ENCODE results near the gene CABLES2. TPM values are rescaled to one million over a fixed set of nuclear protein-coding genes. Genes with fewer than 3 reads are reported as not detected.

Gene CABLES2
- 12.5 and 12.6 TPM in 2 replicates for total RNA-seq

- DNase-seq (ENCODE audit: low spot score) = peak; percentile 90
Observed at GRCh38 chr20:62407221-62407992, at the start of gene CABLES2. CABLES2 (minus strand) TSS chr20:62407285; CDS start chr20:62407276, 9 bp downstream.

GRCh38 chr20:62455929-62456328, 48.8 kb upstream of the CABLES2 start:
- Mint-ChIP-seq H3K4me3 (ENCODE audit: low read depth) (no peak overlapping the region), H3K36me3 (ENCODE audit: low read depth) (no peaks in the 10 kb centered on the region), H3K27me3 (ENCODE audit: low read depth) (peaks cover 2% of the 10 kb centered on the region), H3K9me3 (no peaks in the 10 kb centered on the region), H3K4me1 (ENCODE audit: low read depth) (no peaks in the 10 kb centered on the region), H3K27ac (no peak overlapping the region)
- no peak for DNase-seq (ENCODE audit: low spot score)
- intact Hi-C loops (cut with micrococcal nuclease) = no loop called here

More at GRCh38 chr20:62407221-62407992, at the start of gene CABLES2:
- no peaks in the 10 kb centered on the region for H3K9me3 Mint-ChIP-seq
- H3K27me3 Mint-ChIP-seq (ENCODE audit: low read depth) = no peaks in the 10 kb centered on the region
- intact Hi-C loops (cut with micrococcal nuclease) = loop anchor here (5.0 to 10.0 kb wide), 2 partner anchors 207 to 385 kb away; no protein-coding TSS in a partner anchor
- H3K4me3 Mint-ChIP-seq (ENCODE audit: low read depth) = peak within 1 kb of the TSS; percentile 81
- H3K4me1 Mint-ChIP-seq (ENCODE audit: low read depth) = peaks cover 19% of the 10 kb centered on the region
- H3K36me3 Mint-ChIP-seq (ENCODE audit: low read depth) = peaks cover 3% of the 10 kb centered on the region
- H3K27ac Mint-ChIP-seq = peak within 1 kb of the TSS; percentile 84

GRCh38 chr20:62454904-62455636, 48.0 kb upstream of the CABLES2 start:
- peaks cover 2% of the 10 kb centered on the region for H3K27me3 Mint-ChIP-seq (ENCODE audit: low read depth)
- no peak overlapping the region for H3K27ac Mint-ChIP-seq
- H3K4me1 Mint-ChIP-seq (ENCODE audit: low read depth) = no peaks in the 10 kb centered on the region

GRCh38 chr20:62453186-62453808, 46.2 kb upstream of the CABLES2 start:
- Mint-ChIP-seq H3K36me3 (ENCODE audit: low read depth) (no peaks in the 10 kb centered on the region), H3K4me3 (ENCODE audit: low read depth) (no peak overlapping the region), H3K4me1 (ENCODE audit: low read depth) (no peaks in the 10 kb centered on the region)

More at GRCh38 chr20:62454904-62455636, 48.0 kb upstream of the CABLES2 start:
- Mint-ChIP-seq H3K4me3 (ENCODE audit: low read depth) (no peak overlapping the region), H3K9me3 (no peaks in the 10 kb centered on the region), H3K36me3 (ENCODE audit: low read depth) (no peaks in the 10 kb centered on the region)
- intact Hi-C loops (cut with micrococcal nuclease) = no loop called here
- no peak for DNase-seq (ENCODE audit: low spot score)

GRCh38 chr20:62452475-62453095, 45.5 kb upstream of the CABLES2 start:
- H3K9me3 Mint-ChIP-seq = no peaks in the 10 kb centered on the region
- H3K4me3 Mint-ChIP-seq (ENCODE audit: low read depth) = no peak overlapping the region
- intact Hi-C loops (cut with micrococcal nuclease) = no loop called here

More at GRCh38 chr20:62453186-62453808, 46.2 kb upstream of the CABLES2 start:
- intact Hi-C loops (cut with micrococcal nuclease) = no loop called here
- peaks cover 2% of the 10 kb centered on the region for H3K27me3 Mint-ChIP-seq (ENCODE audit: low read depth)
- DNase-seq (ENCODE audit: low spot score) = no peak
- no peak overlapping the region for H3K27ac Mint-ChIP-seq
- H3K9me3 Mint-ChIP-seq = no peaks in the 10 kb centered on the region

GRCh38 chr20:62451970-62452369, 44.9 kb upstream of the CABLES2 start:
- Mint-ChIP-seq H3K4me3 (ENCODE audit: low read depth) (no peak overlapping the region), H3K36me3 (ENCODE audit: low read depth) (no peaks in the 10 kb centered on the region), H3K27ac (no peak overlapping the region), H3K4me1 (ENCODE audit: low read depth) (no peaks in the 10 kb centered on the region), H3K27me3 (ENCODE audit: low read depth) (peaks cover 2% of the 10 kb centered on the region), H3K9me3 (no peaks in the 10 kb centered on the region)
- intact Hi-C loops (cut with micrococcal nuclease) = no loop called here
- DNase-seq (ENCODE audit: low spot score) = no peak

More at GRCh38 chr20:62452475-62453095, 45.5 kb upstream of the CABLES2 start:
- H3K4me1 Mint-ChIP-seq (ENCODE audit: low read depth) = no peaks in the 10 kb centered on the region
- H3K36me3 Mint-ChIP-seq (ENCODE audit: low read depth) = no peaks in the 10 kb centered on the region
- no peak for DNase-seq (ENCODE audit: low spot score)
- peaks cover 2% of the 10 kb centered on the region for H3K27me3 Mint-ChIP-seq (ENCODE audit: low read depth)
- no peak overlapping the region for H3K27ac Mint-ChIP-seq

- no peak for DNase-seq (ENCODE audit: low spot score)
- no peaks in the 10 kb centered on the region for H3K9me3 Mint-ChIP-seq
- intact Hi-C loops (cut with micrococcal nuclease) = no loop called here
- H3K36me3 Mint-ChIP-seq (ENCODE audit: low read depth) = no peaks in the 10 kb centered on the region
- H3K27ac Mint-ChIP-seq = no peak overlapping the region
- no peaks in the 10 kb centered on the region for H3K4me1 Mint-ChIP-seq (ENCODE audit: low read depth)
- peaks cover 2% of the 10 kb centered on the region for H3K27me3 Mint-ChIP-seq (ENCODE audit: low read depth)
- H3K4me3 Mint-ChIP-seq (ENCODE audit: low read depth) = no peak overlapping the region
Observed at GRCh38 chr20:62451156-62451767, 44.2 kb upstream of the CABLES2 start.

- intact Hi-C loops (cut with micrococcal nuclease) = no loop called here
- Mint-ChIP-seq H3K9me3 (no peaks in the 10 kb centered on the region), H3K4me1 (ENCODE audit: low read depth) (no peaks in the 10 kb centered on the region), H3K27ac (no peak overlapping the region), H3K36me3 (ENCODE audit: low read depth) (no peaks in the 10 kb centered on the region), H3K4me3 (ENCODE audit: low read depth) (no peak overlapping the region), H3K27me3 (ENCODE audit: low read depth) (no peaks in the 10 kb centered on the region)
- DNase-seq (ENCODE audit: low spot score) = no peak
Observed at GRCh38 chr20:62449951-62450691, 43.0 kb upstream of the CABLES2 start.

- Mint-ChIP-seq H3K4me3 (ENCODE audit: low read depth) (no peak overlapping the region), H3K27ac (no peak overlapping the region)
Observed at GRCh38 chr20:62448788-62449187, 41.7 kb upstream of the CABLES2 start.

GRCh38 chr20:62448038-62448437, 41.0 kb upstream of the CABLES2 start:
- no peak for DNase-seq (ENCODE audit: low spot score)
- Mint-ChIP-seq H3K9me3 (no peaks in the 10 kb centered on the region), H3K4me1 (ENCODE audit: low read depth) (no peaks in the 10 kb centered on the region), H3K4me3 (ENCODE audit: low read depth) (no peak overlapping the region), H3K27ac (no peak overlapping the region), H3K36me3 (ENCODE audit: low read depth) (no peaks in the 10 kb centered on the region), H3K27me3 (ENCODE audit: low read depth) (no peaks in the 10 kb centered on the region)
- intact Hi-C loops (cut with micrococcal nuclease) = no loop called here

More at GRCh38 chr20:62448788-62449187, 41.7 kb upstream of the CABLES2 start:
- Mint-ChIP-seq H3K36me3 (ENCODE audit: low read depth) (no peaks in the 10 kb centered on the region), H3K9me3 (no peaks in the 10 kb centered on the region), H3K27me3 (ENCODE audit: low read depth) (no peaks in the 10 kb centered on the region), H3K4me1 (ENCODE audit: low read depth) (no peaks in the 10 kb centered on the region)
- DNase-seq (ENCODE audit: low spot score) = no peak
- intact Hi-C loops (cut with micrococcal nuclease) = no loop called here

- Mint-ChIP-seq H3K27ac (no peak overlapping the region), H3K4me1 (ENCODE audit: low read depth) (no peaks in the 10 kb centered on the region), H3K36me3 (ENCODE audit: low read depth) (no peaks in the 10 kb centered on the region), H3K9me3 (no peaks in the 10 kb centered on the region), H3K27me3 (ENCODE audit: low read depth) (no peaks in the 10 kb centered on the region), H3K4me3 (ENCODE audit: low read depth) (no peak overlapping the region)
- intact Hi-C loops (cut with micrococcal nuclease) = no loop called here
- no peak for DNase-seq (ENCODE audit: low spot score)
Observed at GRCh38 chr20:62446888-62447869, 40.1 kb upstream of the CABLES2 start.
